SK-N-SH treated with all-trans-retinoic acid at 6 μM for 48 hours (cell line): ENCODE results near the gene ATP6V1C2.

Experiments
- ARNTL ChIP-seq: fragments of 450-650 bp; formaldehyde crosslinking; IDR thresholded peaks from 2 replicates; pipeline ENCODE4 v1.5.0; 2020; ENCODE audit warnings: low read depth, mild to moderate bottlenecking, moderate library complexity, borderline replicate concordance
- CSDC2 ChIP-seq: fragments of 250-450 bp; sonication (Bioruptor Pico); IDR thresholded peaks from 2 replicates; pipeline ENCODE4 v1.5.0; 2020; ENCODE audit warnings: mild to moderate bottlenecking, moderate library complexity
- GLIS3 ChIP-seq: fragments of 250-450 bp; sonication (Bioruptor Pico); IDR thresholded peaks from 2 replicates; pipeline ENCODE4 v1.5.0; 2020; ENCODE audit warnings: mild to moderate bottlenecking, moderate library complexity
- ZFP3 ChIP-seq: fragments of 250-450 bp; sonication (Bioruptor Pico); IDR thresholded peaks from 2 replicates; pipeline ENCODE4 v1.5.0; 2020; ENCODE audit warnings: mild to moderate bottlenecking, moderate library complexity
- ZFP30 ChIP-seq: fragments of 450-650 bp; formaldehyde crosslinking; IDR thresholded peaks from 2 replicates; pipeline ENCODE4 v1.5.0; 2022; ENCODE audit warnings: mild to moderate bottlenecking, moderate library complexity
- ZNF8 ChIP-seq: fragments of 450-650 bp; formaldehyde crosslinking; IDR thresholded peaks from 2 replicates; pipeline ENCODE4 v1.5.0; 2020; ENCODE audit warnings: mild to moderate bottlenecking, moderate library complexity
- TF ChIP-seq, protein P1 (sequence below): fragments of 250-450 bp; sonication (Bioruptor Pico); IDR thresholded peaks from 2 replicates; pipeline ENCODE4 v1.8.0; 2020; ENCODE audit warnings: mild to moderate bottlenecking, moderate library complexity, borderline replicate concordance
- TF ChIP-seq, protein P2 (sequence below): fragments of 250-450 bp; sonication (Bioruptor Pico); IDR thresholded peaks from 2 replicates; pipeline ENCODE4 v1.5.1; 2020; ENCODE audit warnings: low read depth, mild to moderate bottlenecking, moderate library complexity
- TF ChIP-seq, protein P3 (sequence below): fragments of 250-450 bp; sonication (Bioruptor Pico); IDR thresholded peaks from 2 replicates; pipeline ENCODE4 v1.5.1; 2021; ENCODE audit warnings: mild to moderate bottlenecking, moderate library complexity

DNA sequence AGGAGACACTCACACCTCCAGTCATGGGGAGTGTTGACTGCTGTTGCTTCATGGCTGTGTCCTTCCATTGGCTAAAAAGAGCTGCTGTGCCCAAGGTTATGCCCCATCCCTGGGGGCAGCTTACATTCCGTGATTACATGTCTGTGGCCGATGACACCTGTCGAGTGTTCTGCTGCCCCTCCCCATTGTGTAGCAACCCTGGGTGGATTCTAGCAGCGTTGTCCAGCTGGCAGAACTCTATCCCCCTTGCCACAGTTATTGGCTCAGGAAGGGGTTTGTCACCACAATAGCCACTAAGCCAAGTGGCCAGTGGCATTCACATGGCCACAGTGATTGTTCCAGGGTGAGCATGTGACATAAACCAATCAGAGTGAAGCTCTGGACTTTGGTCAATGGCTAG is 102.8 kb downstream of the ATP6V1C2 start:
- TF ChIP-seq, protein P1, sequence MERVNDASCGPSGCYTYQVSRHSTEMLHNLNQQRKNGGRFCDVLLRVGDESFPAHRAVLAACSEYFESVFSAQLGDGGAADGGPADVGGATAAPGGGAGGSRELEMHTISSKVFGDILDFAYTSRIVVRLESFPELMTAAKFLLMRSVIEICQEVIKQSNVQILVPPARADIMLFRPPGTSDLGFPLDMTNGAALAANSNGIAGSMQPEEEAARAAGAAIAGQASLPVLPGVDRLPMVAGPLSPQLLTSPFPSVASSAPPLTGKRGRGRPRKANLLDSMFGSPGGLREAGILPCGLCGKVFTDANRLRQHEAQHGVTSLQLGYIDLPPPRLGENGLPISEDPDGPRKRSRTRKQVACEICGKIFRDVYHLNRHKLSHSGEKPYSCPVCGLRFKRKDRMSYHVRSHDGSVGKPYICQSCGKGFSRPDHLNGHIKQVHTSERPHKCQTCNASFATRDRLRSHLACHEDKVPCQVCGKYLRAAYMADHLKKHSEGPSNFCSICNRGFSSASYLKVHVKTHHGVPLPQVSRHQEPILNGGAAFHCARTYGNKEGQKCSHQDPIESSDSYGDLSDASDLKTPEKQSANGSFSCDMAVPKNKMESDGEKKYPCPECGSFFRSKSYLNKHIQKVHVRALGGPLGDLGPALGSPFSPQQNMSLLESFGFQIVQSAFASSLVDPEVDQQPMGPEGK (CRISPR knock-in tag) = no peak
- TF ChIP-seq ZFP3 = no peak
- TF ChIP-seq GLIS3 (CRISPR knock-in tag) = no peak
- TF ChIP-seq ZNF8 (CRISPR knock-in tag) = no peak
- no peak for TF ChIP-seq ARNTL
- TF ChIP-seq ZFP30 = no peak
- TF ChIP-seq, protein P2, sequence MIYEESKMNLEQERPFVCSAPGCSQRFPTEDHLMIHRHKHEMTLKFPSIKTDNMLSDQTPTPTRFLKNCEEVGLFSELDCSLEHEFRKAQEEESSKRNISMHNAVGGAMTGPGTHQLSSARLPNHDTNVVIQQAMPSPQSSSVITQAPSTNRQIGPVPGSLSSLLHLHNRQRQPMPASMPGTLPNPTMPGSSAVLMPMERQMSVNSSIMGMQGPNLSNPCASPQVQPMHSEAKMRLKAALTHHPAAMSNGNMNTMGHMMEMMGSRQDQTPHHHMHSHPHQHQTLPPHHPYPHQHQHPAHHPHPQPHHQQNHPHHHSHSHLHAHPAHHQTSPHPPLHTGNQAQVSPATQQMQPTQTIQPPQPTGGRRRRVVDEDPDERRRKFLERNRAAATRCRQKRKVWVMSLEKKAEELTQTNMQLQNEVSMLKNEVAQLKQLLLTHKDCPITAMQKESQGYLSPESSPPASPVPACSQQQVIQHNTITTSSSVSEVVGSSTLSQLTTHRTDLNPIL (CRISPR knock-in tag) = no peak
- TF ChIP-seq, protein P3, sequence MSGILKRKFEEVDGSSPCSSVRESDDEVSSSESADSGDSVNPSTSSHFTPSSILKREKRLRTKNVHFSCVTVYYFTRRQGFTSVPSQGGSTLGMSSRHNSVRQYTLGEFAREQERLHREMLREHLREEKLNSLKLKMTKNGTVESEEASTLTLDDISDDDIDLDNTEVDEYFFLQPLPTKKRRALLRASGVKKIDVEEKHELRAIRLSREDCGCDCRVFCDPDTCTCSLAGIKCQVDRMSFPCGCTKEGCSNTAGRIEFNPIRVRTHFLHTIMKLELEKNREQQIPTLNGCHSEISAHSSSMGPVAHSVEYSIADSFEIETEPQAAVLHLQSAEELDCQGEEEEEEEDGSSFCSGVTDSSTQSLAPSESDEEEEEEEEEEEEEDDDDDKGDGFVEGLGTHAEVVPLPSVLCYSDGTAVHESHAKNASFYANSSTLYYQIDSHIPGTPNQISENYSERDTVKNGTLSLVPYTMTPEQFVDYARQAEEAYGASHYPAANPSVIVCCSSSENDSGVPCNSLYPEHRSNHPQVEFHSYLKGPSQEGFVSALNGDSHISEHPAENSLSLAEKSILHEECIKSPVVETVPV (CRISPR knock-in tag) = no peak
- TF ChIP-seq CSDC2 = no peak
